Esophagus (tissue), 2 donors: ENCODE data around the gene HSPA4. TPM values are rescaled to one million over a fixed set of nuclear protein-coding genes. Genes with fewer than 3 reads are reported as not detected.
"Not testable (repeated sequence)": the region's sequence is repeated elsewhere in the genome, so short reads cannot be mapped to it uniquely, and the experiment has no call there.

Experiments used
- H3K27ac ChIP-seq, 2 donors: one replicate each; pipeline ENCODE4 v1.5.1; 2013; ENCODE audit warnings: low read depth in 2 of 2, mild to moderate bottlenecking in 2 of 2, inconsistent platforms in 1 of 2, low read length in 1 of 2, moderate library complexity in 1 of 2
- H3K27me3 ChIP-seq, 2 donors: one replicate each; pipeline ENCODE4 v1.6.1; 2013; ENCODE audit warnings: low read length in 2 of 2, control low read depth in 1 of 2, mild to moderate bottlenecking in 1 of 2; ENCODE audit not compliant: insufficient read depth in 2 of 2, control insufficient read depth in 1 of 2
- H3K36me3 ChIP-seq, 2 donors: one replicate each; pipeline ENCODE4 v1.6.1; 2013; ENCODE audit warnings: low read length in 1 of 2; ENCODE audit not compliant: control insufficient read depth in 2 of 2, insufficient read depth in 2 of 2
- H3K4me1 ChIP-seq, 2 donors: one replicate each; pipeline ENCODE4 v1.6.1; 2013; ENCODE audit warnings: low read length in 1 of 2; ENCODE audit not compliant: control insufficient read depth in 2 of 2, insufficient read depth in 2 of 2
- H3K4me3 ChIP-seq, 2 donors: one replicate each; pipeline ENCODE4 v1.5.1; 2013; ENCODE audit warnings: low read length in 2 of 2, mild to moderate bottlenecking in 2 of 2, low read depth in 1 of 2, moderate library complexity in 1 of 2
- H3K9me3 ChIP-seq, 2 donors: one replicate each; pipeline ENCODE4 v1.6.1; 2013; ENCODE audit warnings: mild to moderate bottlenecking in 2 of 2, low read depth in 1 of 2, low read length in 1 of 2, moderate library complexity in 1 of 2; ENCODE audit not compliant: control insufficient read depth in 2 of 2, insufficient read depth in 1 of 2
- WGBS, 2 donors: extraction: QIAGEN DNeasy Blood & Tissue Kit; methylation state at CpG; one replicate each; pipeline ENCODE4 v1.1.7; 2013; 5-methylcytosine and 5-hydroxymethylcytosine counted together
- polyA plus RNA-seq, 2 donors: library from polyadenylated mRNA; stranded (reverse); fragments of 200-250 nt; gene quantifications; one replicate each; pipeline ENCODE4 v1.2.3, GENCODE V29; 2013
- donor health status: healthy with polysubstance abuse.
- donor health status: Bipolar disorder and iron deficiency.

The HSPA4 gene
- polyA plus RNA-seq, 2 donors = 60.6 to 103 TPM

GRCh38 chr5:133030343-133031005, 21.3 kb upstream of the HSPA4 start:
- 75 to 82% methylated on average over 2 of the region's 2 CpGs for WGBS, 2 donors
- no peak overlapping the region for H3K27ac ChIP-seq
- H3K27me3 ChIP-seq = no peaks in the 10 kb centered on the region
- no peak overlapping the region for H3K4me3 ChIP-seq
- no peaks in the 10 kb centered on the region for H3K4me1 ChIP-seq
- H3K36me3 ChIP-seq = no peaks in the 10 kb centered on the region
- H3K9me3 ChIP-seq = no peaks in the 10 kb centered on the region

GRCh38 chr5:133032852-133033742, 18.7 kb upstream of the HSPA4 start:
- Histone ChIP-seq H3K9me3 (no peaks in the 10 kb centered on the region), H3K4me1 (no peaks in the 10 kb centered on the region), H3K27me3 (no peaks in the 10 kb centered on the region), H3K27ac (no peak overlapping the region), H3K36me3 (no peaks in the 10 kb centered on the region), H3K4me3 (no peak overlapping the region)
- WGBS, 2 donors = 55 to 64% methylated on average over 6 of the region's 6 CpGs

DNA sequence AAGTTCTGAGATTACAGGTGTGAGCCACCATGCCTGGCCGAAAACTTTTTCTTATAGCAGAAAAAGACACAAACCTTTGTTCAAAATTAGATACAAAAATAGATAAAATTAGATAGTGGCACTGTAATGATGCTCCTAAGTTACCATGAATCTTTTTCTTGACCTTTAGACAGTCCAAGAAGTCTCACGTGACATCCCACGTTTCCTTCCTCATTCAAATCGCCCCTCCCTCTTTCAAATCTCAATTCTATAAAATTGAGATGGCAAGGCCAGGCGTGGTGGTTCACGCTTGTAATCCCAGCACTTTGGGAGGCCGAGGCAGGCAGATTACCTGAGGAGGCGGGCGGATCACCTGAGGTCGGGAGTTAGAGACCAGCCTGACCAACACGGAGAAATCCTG, 17.7 kb upstream of the HSPA4 start:
- Histone ChIP-seq H3K4me1 (no peaks in the 10 kb centered on the region), H3K4me3 (no peak overlapping the region), H3K36me3 (no peaks in the 10 kb centered on the region), H3K27me3 (no peaks in the 10 kb centered on the region), H3K9me3 (no peaks in the 10 kb centered on the region), H3K27ac (no peak overlapping the region)
- 90 to 91% methylated on average over 11 of the region's 11 CpGs for WGBS, 2 donors

- H3K36me3 ChIP-seq = no peaks in the 10 kb centered on the region
- H3K4me1 ChIP-seq = no peaks in the 10 kb centered on the region
- no peak overlapping the region for H3K4me3 ChIP-seq
- H3K27ac ChIP-seq = no peak overlapping the region
- 39 to 74% methylated on average over 2 of the region's 2 CpGs for WGBS, 2 donors
- no peaks in the 10 kb centered on the region for H3K27me3 ChIP-seq
- H3K9me3 ChIP-seq = no peaks in the 10 kb centered on the region
Measured at GRCh38 chr5:133035224-133035623, 16.6 kb upstream of the HSPA4 start.

DNA sequence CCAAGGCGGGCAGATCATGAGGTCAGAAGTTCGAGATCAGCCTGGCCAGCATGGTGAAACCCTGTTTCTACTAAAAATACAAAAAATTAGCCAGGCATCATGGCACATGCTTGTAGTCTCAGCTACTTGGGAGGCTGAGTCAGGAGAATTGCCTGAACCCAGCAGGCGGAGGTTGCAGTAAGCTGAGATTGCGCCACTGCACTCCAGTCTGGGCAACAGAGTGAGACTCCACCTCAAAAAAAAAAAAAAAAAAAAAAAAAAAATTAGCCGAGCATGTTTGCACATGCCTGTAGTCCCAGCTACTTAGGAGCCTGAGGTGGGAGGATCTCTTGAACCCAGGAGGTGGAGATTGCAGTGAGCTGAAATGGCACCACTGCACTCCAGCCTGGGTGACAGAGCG, 15.1 kb upstream of the HSPA4 start:
- H3K4me1 ChIP-seq, H3K27me3 ChIP-seq, H3K27ac ChIP-seq, H3K9me3 ChIP-seq, H3K4me3 ChIP-seq, H3K36me3 ChIP-seq: not testable (repeated sequence)
- WGBS, 2 donors = 82 to 84% methylated on average over 6 of the region's 6 CpGs

DNA sequence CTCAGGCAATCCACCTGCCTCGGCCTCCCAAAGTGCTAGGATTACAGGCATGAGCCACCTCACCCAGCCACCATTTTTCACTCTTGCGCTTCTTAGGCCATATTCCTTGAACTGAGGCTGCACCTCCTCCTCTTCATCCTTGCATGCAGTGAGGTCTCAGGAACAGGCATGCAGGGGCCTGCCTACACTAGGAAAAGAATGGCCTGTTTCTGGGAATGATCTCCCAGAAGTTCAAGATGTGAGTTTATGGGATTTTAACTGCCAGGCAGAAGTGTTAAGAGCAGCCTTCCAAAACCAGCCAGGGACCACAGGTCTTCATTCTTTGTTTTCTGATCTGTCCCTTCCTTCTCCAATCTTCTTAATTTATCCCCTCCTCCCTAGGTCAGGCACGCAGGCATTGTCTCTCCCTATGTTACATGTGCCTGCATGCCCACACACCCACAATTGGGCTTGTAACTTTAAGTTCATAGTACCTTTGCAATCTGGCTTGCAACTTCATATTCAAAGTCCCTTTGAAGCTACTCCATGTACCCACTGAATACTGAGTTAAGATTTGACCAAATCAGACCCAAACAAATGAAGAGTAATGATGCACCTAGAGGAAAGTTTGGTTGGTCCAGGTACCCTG, 10.5 kb upstream of the HSPA4 start:
- H3K4me1 ChIP-seq = no peaks in the 10 kb centered on the region
- WGBS, 2 donors = 51 to 70% methylated on average over 3 of the region's 3 CpGs
- H3K27ac ChIP-seq = peak overlapping the region; percentile 78 to 83

DNA sequence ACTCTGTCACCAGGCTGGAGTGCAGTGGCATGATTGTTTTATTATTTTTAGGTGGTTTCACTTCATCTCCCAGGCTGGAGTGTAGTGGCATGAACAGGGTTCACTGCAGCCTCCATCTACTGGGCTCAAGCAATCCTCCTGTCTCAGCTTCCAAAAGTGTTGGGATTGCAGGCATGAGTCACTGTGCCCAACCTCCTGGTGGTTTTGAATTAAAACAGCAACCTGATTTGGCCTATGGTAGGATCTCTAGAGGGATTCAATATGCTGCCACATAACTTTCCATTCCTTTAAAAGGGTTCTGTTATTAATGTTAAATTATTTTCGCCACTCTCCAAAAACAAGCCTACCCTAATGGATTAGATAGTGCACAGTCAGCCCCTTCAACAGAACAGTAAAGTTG, 9.9 kb upstream of the HSPA4 start:
- no peaks in the 10 kb centered on the region for H3K27me3 ChIP-seq
- H3K4me1 ChIP-seq = no peaks in the 10 kb centered on the region
- H3K9me3 ChIP-seq = no peaks in the 10 kb centered on the region
- 70 to 81% methylated on average over 1 of the region's 1 CpG for WGBS, 2 donors
- no peak overlapping the region for H3K4me3 ChIP-seq
- peak overlapping the region in 1 of 2 donors; percentile 78 for H3K27ac ChIP-seq
- H3K36me3 ChIP-seq = no peaks in the 10 kb centered on the region

More for the DNA sequence above, 10.5 kb upstream of the HSPA4 start:
- Histone ChIP-seq H3K4me3 (no peak overlapping the region), H3K36me3 (no peaks in the 10 kb centered on the region), H3K27me3 (no peaks in the 10 kb centered on the region), H3K9me3 (no peaks in the 10 kb centered on the region)

GRCh38 chr5:133046560-133046959, 5.3 kb upstream of the HSPA4 start:
- 90 to 91% methylated on average over 8 of the region's 8 CpGs for WGBS, 2 donors
- H3K9me3 ChIP-seq = not testable (repeated sequence)

DNA sequence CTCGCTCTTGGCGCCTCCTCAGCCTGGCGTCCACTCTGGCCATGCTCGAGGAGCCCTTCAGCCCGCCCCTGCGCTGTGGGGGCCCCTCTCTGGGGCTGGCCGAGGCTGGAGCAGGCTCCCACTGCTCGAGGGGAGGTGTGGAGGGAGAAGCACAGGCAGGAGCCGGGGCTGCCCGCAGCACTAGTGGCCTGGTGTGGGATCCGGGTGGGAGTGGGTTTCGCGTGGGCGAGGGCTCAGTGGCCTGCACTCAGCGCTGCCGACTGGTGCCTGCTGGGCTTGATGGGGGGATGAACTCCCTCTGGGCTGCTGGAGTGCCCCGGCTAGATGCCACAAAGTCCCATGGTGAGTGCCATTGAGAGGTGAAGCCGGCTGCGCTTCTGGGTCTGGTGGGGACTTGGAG, 4.4 kb upstream of the HSPA4 start:
- H3K9me3 ChIP-seq = no peaks in the 10 kb centered on the region
- H3K36me3 ChIP-seq = no peaks in the 10 kb centered on the region
- 94 to 98% methylated on average over 18 to 19 of the region's 19 CpGs for WGBS, 2 donors
- no peak overlapping the region for H3K27ac ChIP-seq
- no peaks in the 10 kb centered on the region for H3K27me3 ChIP-seq
- H3K4me1 ChIP-seq = no peaks in the 10 kb centered on the region
- no peak overlapping the region for H3K4me3 ChIP-seq

More at GRCh38 chr5:133046560-133046959, 5.3 kb upstream of the HSPA4 start:
- H3K27ac ChIP-seq, H3K4me1 ChIP-seq, H3K36me3 ChIP-seq, H3K27me3 ChIP-seq, H3K4me3 ChIP-seq: not testable (repeated sequence)
